Measurements from ENCODE around the gene ZNF814. TPM values are rescaled to one million over a fixed set of nuclear protein-coding genes. Genes with fewer than 3 reads are reported as not detected.
"Not testable (repeated sequence)": the region's sequence is repeated elsewhere in the genome, so short reads cannot be mapped to it uniquely, and the experiment has no call there.

ZNF814 gene
- total RNA-seq, 2 donors from 2014 or later = 10.8 to 10.9 TPM

DNA sequence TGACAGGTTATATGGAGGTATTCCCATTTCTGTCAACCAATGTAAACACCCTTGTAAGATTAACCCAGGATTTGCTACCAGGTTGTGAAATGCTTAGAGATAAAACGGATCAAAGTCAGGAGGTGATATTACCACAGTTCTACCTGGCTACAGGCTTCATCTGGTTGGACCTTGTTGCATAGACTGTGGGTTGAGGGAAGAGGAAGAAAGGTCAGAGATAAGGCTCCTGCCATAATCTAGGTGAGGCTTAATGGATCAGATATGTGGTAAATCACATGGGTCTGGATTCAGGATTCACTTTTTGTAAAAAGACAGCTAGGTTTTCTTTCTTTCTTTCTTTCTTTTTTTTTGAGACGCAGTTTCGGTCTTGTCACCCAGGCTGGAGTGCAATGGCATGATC, 67.3 kb downstream of the ZNF814 start:
- ATAC-seq; DNase-seq; intact Hi-C loops (cut with DNase I): not testable (repeated sequence)

GRCh38 chr19:57821095-57821494, 67.7 kb downstream of the ZNF814 start:
- ATAC-seq; intact Hi-C loops (cut with DNase I); DNase-seq: not testable (repeated sequence)

DNA sequence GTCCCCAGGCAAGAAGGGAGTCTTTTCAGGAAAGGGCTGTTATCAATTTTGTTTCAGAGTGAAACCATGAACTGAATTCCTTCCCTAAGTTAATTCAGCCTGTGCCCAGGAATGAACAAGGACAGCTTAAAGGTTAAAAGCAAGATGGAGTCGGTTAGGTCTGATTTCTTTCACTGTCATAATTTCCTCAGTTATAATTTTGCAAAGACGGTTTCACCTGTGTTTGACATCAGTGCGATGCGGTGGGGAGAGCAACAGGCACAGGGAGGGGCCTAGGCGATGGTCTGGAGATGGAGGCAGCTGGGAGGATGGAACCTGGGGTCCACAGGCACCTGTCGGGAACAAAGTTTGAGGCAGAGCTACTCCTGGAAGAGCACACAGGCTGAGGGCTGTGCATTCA, 68.2 kb downstream of the ZNF814 start:
- intact Hi-C loops (cut with DNase I) = no loop called here
- no peak for DNase-seq

GRCh38 chr19:57819475-57820148, 69.2 kb downstream of the ZNF814 start:
- DNase-seq = peak; percentile 87
- intact Hi-C loops (cut with DNase I) = no loop called here
- peak; percentile 91 to 92 for ATAC-seq

More for the DNA sequence above, 68.2 kb downstream of the ZNF814 start:
- ATAC-seq = no peak

DNA sequence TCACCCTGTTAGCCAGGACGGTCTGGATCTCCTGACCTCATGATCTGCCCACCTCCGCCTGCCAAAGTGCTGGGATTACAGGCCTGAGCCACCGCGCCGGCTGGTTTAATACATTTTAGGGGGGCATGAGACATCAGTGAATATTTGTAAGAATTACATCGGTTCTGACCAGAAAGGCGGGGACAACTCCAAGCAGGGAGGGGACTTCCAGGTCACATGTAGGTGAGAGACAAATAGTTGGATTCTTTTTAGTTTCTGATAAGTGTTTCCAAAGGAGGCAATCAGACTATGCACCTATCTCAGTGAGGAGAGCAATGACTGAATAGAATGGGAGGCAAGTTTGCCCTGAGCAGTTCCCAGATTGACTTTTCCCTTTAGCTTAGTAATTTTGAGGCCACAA, 70.5 kb downstream of the ZNF814 start:
- intact Hi-C loops (cut with DNase I) = no loop called here
- ATAC-seq = no peak
- no peak for DNase-seq

DNA sequence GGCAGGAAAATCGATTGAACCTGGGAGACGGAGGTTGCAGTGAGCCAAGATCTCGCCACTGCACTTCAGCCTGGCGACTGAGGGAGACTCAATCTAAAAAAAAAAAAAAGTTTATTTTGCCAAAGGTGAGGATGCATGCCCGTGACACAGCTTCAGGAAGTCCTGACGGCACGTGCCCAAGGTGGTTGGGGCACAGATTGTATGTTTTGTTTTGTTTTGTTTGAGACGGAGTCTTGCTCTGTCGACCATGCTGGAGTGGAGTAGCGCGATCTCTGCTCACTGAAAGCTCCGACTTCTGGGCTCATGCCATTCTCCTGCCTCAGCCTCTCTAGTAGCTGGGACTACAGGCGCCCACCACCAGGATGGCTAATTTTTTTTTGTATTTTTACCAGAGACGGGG, 70.9 kb downstream of the ZNF814 start:
- intact Hi-C loops (cut with DNase I) = no loop called here
- ATAC-seq (no peak), DNase-seq (no peak)

- intact Hi-C loops (cut with DNase I) = no loop called here
- ATAC-seq (no peak), DNase-seq (no peak)
These were observed 72.2 kb downstream of the ZNF814 start for GRCh38 chr19:57816652-57817051.

- ATAC-seq = no peak
- intact Hi-C loops (cut with DNase I) = no loop called here
- no peak for DNase-seq
These were observed 73.4 kb downstream of the ZNF814 start for GRCh38 chr19:57815247-57816075.

GRCh38 chr19:57814505-57815246, 74.2 kb downstream of the ZNF814 start, which contains the start of gene ZNF552:
TSS of gene ZNF552 (minus strand) at chr19:57814913. CDS start at chr19:57814743, 170 bp downstream.
- intact Hi-C loops (cut with DNase I) = no loop called here
- ATAC-seq (peak; percentile 93 to 95), DNase-seq (peak; percentile 90)

DNA sequence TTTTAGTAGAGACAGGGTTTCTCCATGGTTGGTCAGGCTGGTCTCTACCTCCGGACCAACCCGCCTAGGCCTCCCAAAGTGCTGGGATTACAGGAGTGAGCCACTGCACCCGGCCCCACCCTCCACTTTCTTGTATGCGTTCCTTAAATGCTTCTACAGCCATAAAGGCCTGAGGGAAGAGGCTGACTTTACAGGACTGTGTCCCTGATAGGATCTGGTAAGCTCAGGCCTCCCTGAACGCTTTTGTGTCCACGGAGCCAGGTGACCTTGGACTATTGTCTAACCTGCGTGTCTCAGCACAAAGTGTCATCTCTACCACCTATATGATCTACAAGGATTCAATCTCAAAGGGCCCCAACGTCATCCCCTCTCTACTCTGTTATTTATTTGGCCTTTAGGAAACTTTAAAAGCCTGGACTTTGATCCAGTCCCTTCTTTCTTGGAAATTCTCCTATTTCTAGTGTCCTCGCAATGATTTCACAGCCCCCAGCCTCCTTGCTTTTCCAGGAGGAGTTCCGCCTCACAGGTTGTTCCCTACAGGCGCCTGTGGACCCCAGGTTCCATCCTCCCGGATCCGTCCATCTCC, 74.8 kb downstream of the ZNF814 start:
- ATAC-seq (no peak), DNase-seq (no peak)
- intact Hi-C loops (cut with DNase I) = no loop called here

DNA sequence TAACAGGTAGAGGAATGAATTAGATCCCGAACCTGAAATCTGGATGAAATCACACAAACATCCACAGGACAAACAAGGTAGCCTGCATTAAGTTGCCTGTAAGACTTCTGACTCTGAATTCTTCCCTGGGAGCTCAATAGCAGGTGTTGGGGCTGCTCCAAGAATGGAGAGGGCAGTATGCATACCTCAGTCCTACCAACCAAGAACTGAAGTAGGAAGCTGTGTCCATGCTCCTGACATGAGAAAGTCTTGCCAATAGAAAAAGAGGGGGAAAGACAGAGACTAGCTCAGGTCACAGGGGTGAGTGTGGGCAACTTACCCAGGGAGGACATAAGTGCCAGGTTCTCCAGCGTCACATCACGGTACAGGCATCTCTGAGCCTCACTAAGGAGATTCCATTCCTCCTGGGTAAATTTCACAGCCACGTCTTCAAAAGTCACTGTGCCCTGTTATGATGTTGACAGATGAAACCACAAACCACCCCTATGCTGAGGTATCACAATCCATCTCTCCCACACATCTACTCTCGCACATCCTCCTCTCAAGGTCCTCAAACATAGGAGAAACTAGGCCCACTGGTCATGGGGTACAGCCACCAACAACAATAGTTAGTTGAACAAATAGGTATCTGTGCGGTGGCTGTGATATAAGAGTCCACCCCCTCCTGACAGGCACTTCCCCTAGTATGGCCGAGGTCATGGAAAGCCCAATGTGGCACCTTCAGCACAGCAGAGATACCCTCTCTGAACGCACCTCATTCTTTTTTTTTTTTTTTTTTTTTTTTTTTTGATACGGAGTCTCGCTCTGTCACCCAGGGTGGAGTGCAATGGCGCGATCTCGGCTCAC, 75.6 kb downstream of the ZNF814 start:
- intact Hi-C loops (cut with DNase I); ATAC-seq; DNase-seq: not testable (repeated sequence)

- no peak for DNase-seq
- no peak for ATAC-seq
- intact Hi-C loops (cut with DNase I) = no loop called here
These were observed 76.6 kb downstream of the ZNF814 start for GRCh38 chr19:57812226-57812625.

DNA sequence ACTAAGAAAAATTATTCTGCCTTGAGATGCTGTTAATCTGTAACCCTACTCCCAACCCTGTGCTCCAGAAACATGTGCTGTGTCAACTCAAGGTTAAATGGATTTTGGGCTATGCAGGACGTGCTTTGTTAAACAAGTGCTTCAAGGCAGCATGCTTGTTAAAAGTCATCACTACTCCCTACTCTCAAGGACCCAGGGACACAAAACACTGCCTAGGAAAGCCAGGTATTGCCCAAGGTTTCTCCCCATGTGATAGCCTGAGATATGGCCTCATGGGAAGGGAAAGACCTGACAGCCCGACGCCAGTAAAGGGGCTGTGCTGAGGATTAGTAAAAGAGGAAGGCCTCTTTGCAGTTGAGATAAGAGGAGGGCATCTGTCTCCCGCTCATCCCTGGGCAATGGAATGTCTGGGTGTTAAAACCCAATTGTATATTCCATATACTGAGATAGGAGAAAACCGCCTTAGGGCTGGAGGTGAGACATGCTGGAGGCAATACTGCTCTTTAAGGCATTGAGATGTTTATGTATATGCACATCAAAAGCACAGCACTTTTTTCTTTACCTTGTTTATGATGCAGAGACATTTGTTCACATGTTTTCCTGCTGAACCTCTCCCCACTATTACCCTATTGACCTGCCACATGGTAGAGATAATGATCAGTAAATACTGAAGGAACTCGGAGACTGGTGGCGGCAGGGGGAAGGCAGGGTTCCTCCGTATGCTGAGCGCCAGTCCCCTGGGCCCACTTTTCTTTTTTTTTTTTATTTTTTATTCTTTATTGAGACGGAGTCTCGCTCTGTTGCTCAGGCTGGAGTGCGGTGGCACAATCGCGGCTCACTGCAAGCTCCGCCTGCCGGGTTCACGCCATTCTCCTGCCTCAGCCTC, 78.2 kb downstream of the ZNF814 start:
- intact Hi-C loops (cut with DNase I) = not testable (repeated sequence)

GRCh38 chr19:57807541-57807940, 81.3 kb downstream of the ZNF814 start:
- DNase-seq (no peak), ATAC-seq (no peak)
- intact Hi-C loops (cut with DNase I) = no loop called here

More for the DNA sequence above, 78.2 kb downstream of the ZNF814 start:
- ATAC-seq, DNase-seq: not testable (repeated sequence)

- DNase-seq (no peak), ATAC-seq (peak; percentile 64 to 83)
- intact Hi-C loops (cut with DNase I) = no loop called here
These were observed 85.1 kb downstream of the ZNF814 start for GRCh38 chr19:57803594-57804325.

DNA sequence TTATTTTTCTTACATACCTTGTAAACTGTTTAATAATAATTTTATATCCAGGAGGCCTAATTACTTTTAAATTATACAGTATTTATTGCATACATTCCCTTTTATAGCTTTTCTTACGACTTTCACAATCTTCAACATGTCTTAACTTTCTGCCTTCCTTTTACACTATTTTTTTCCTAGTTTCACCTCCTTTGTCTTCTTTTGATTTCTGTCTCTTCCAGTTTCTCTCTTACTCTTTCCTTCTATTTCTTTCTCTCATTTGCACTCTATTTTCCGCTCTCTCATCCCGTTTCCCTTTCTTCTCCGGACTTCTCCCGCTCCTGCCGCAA, 85.6 kb downstream of the ZNF814 start:
- no peak for DNase-seq
- intact Hi-C loops (cut with DNase I) = no loop called here
- no peak for ATAC-seq

DNA sequence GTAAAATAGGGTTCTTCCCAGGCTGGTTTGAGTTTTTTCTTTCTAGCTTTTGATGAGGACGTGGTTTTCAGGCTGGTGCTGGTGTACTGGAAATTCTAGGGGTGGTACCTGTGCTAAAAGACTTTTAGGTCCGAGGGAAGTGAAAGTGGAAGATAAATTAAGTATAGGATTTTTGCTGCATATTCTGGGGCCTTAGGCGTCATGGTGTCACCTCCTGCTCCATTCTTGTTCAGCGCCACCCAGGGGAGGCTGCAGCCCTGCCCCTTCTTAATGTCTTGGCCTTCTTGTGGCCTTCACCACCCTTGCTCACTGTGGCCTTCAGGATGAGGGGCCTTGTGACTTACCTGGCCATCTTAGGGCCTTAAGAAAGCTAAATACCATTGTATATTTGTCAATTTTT, 86.6 kb downstream of the ZNF814 start:
- no peak for ATAC-seq
- intact Hi-C loops (cut with DNase I) = no loop called here
- DNase-seq = no peak
